H9 (cell line): ENCODE measurements around the gene SRP54. TPM values are rescaled to one million over a fixed set of nuclear protein-coding genes. Genes with fewer than 3 reads are reported as not detected.

Experiments used
- DNase-seq: peaks from one replicate; pipeline ENCODE4 v3.0.0-alpha.2; 2017
- H2AFZ ChIP-seq: one replicate; pipeline ENCODE4 v1.6.1; 2013; ENCODE audit warnings: mild to moderate bottlenecking, low read length, control low read depth, moderate library complexity
- H2AK5ac ChIP-seq: 2 replicates; pipeline ENCODE4 v1.6.1; 2013; ENCODE audit warnings: low read length, control low read depth, mixed read lengths; ENCODE audit not compliant: insufficient read length
- H2BK120ac ChIP-seq: one replicate; pipeline ENCODE4 v1.6.1; 2013; ENCODE audit warnings: low read depth, mild to moderate bottlenecking, low read length, control low read depth, inconsistent platforms; ENCODE audit not compliant: poor library complexity, severe bottlenecking
- H2BK12ac ChIP-seq: 2 replicates; pipeline ENCODE4 v1.6.1; 2013; ENCODE audit warnings: low read length, control low read depth, mixed read lengths, low read depth; ENCODE audit not compliant: insufficient read length
- H2BK15ac ChIP-seq: 2 replicates; pipeline ENCODE4 v1.6.1; 2013; ENCODE audit warnings: low read depth, low read length, control low read depth
- H2BK20ac ChIP-seq: one replicate; pipeline ENCODE4 v1.6.1; 2013; ENCODE audit warnings: low read depth, mild to moderate bottlenecking, low read length, control low read depth, inconsistent platforms; ENCODE audit not compliant: poor library complexity, severe bottlenecking
- H2BK5ac ChIP-seq: 2 replicates; pipeline ENCODE4 v1.6.1; 2013; ENCODE audit warnings: low read length, control low read depth, mixed read lengths; ENCODE audit not compliant: insufficient read length
- H3K14ac ChIP-seq: 2 replicates; pipeline ENCODE4 v1.6.1; 2013; ENCODE audit warnings: low read length, control low read depth; ENCODE audit not compliant: insufficient read depth
- H3K18ac ChIP-seq: 2 replicates; pipeline ENCODE4 v1.6.1; 2013; ENCODE audit warnings: low read depth, mild to moderate bottlenecking, mixed read lengths, low read length, control low read depth; ENCODE audit not compliant: insufficient read length
- H3K23ac ChIP-seq: 2 replicates; pipeline ENCODE4 v1.6.1; 2013; ENCODE audit warnings: low read length, control low read depth, mixed read lengths, low read depth; ENCODE audit not compliant: insufficient read length
- H3K23me2 ChIP-seq: 2 replicates; pipeline ENCODE4 v1.6.1; 2013; ENCODE audit warnings: low read depth, mild to moderate bottlenecking, mixed read lengths, low read length, control low read depth; ENCODE audit not compliant: insufficient read length, poor library complexity, severe bottlenecking
- H3K27ac ChIP-seq: 2 replicates; pipeline ENCODE4 v1.5.1; 2013; ENCODE audit warnings: low read length, control low read depth, mixed read lengths, low read depth; ENCODE audit not compliant: insufficient read length
- H3K27me3 ChIP-seq: 2 replicates; pipeline ENCODE4 v1.6.1; 2013; ENCODE audit warnings: low read length, control low read depth, inconsistent platforms; ENCODE audit not compliant: insufficient read depth
- H3K4ac ChIP-seq: 2 replicates; pipeline ENCODE4 v1.6.1; 2013; ENCODE audit warnings: low read depth, mild to moderate bottlenecking, control low read depth, inconsistent platforms, low read length, moderate library complexity
- H3K4me1 ChIP-seq: 2 replicates; pipeline ENCODE4 v1.6.1; 2013; ENCODE audit warnings: low read length, control low read depth, inconsistent platforms; ENCODE audit not compliant: insufficient read depth
- H3K4me2 ChIP-seq: 2 replicates; pipeline ENCODE4 v1.6.1; 2013; ENCODE audit warnings: low read length, control low read depth, mixed read lengths; ENCODE audit not compliant: insufficient read length, insufficient read depth
- H3K56ac ChIP-seq: 2 replicates; pipeline ENCODE4 v1.6.1; 2013; ENCODE audit warnings: low read depth, mild to moderate bottlenecking, mixed read lengths, low read length, control low read depth; ENCODE audit not compliant: insufficient read length
- H3K79me1 ChIP-seq: 2 replicates; pipeline ENCODE4 v1.6.1; 2013; ENCODE audit warnings: low read depth, mild to moderate bottlenecking, moderate library complexity, low read length, control low read depth, inconsistent platforms; ENCODE audit not compliant: insufficient read depth, poor library complexity, severe bottlenecking
- H3K79me2 ChIP-seq: 2 replicates; pipeline ENCODE4 v1.6.1; 2013; ENCODE audit warnings: low read length, control low read depth, inconsistent platforms; ENCODE audit not compliant: insufficient read depth
- H3K9ac ChIP-seq: 2 replicates; pipeline ENCODE4 v1.6.1; 2013; ENCODE audit warnings: low read length, control low read depth, mixed read lengths; ENCODE audit not compliant: insufficient read length; ENCODE audit errors: extremely low read depth
- H3K9me3 ChIP-seq: one replicate; pipeline ENCODE4 v1.6.1; 2013; ENCODE audit warnings: low read depth, low read length, inconsistent platforms; ENCODE audit not compliant: control insufficient read depth
- H3T11ph ChIP-seq: one replicate; pipeline ENCODE4 v1.6.1; 2013; ENCODE audit warnings: mild to moderate bottlenecking, low read length, control low read depth, inconsistent platforms
- H4K20me1 ChIP-seq: one replicate; pipeline ENCODE4 v1.6.1; 2013; ENCODE audit not compliant: control insufficient read depth, insufficient read length, insufficient read depth
- H4K5ac ChIP-seq: 2 replicates; pipeline ENCODE4 v1.6.1; 2013; ENCODE audit warnings: low read depth, mild to moderate bottlenecking, mixed read lengths, low read length, control low read depth; ENCODE audit not compliant: insufficient read length
- H4K8ac ChIP-seq: replicated peaks from 2 replicates; pipeline ENCODE4 v1.6.1; 2013; ENCODE audit warnings: low read length, control low read depth, mixed read lengths, low read depth; ENCODE audit not compliant: insufficient read length
- H4K91ac ChIP-seq: 2 replicates; pipeline ENCODE4 v1.6.1; 2013; ENCODE audit warnings: low read depth, mild to moderate bottlenecking, moderate library complexity, mixed read lengths, low read length, control low read depth; ENCODE audit not compliant: insufficient read length
- H3K27ac Mint-ChIP-seq, 3 experiments: 2 replicates in 2 of 3; 3 replicates in 1 of 3; pipeline ENCODE4 v1.8.0; 2020 to 2021; ENCODE audit warnings: mixed read lengths in 3 of 3, mild to moderate bottlenecking in 1 of 3, moderate library complexity in 1 of 3
- H3K27me3 Mint-ChIP-seq: 2 replicates; pipeline ENCODE4 v1.8.0; 2021; ENCODE audit warnings: low read depth, mild to moderate bottlenecking, moderate library complexity, mixed read lengths
- H3K36me3 Mint-ChIP-seq, 3 experiments: 2 replicates in 2 of 3; 3 replicates in 1 of 3; pipeline ENCODE4 v1.8.0; 2020 to 2021; ENCODE audit warnings: low read depth in 3 of 3, mixed read lengths in 3 of 3; ENCODE audit not compliant: insufficient read depth in 1 of 3
- H3K4me1 Mint-ChIP-seq, 2 experiments: 2 replicates each; pipeline ENCODE4 v1.8.0; 2020; ENCODE audit warnings: mixed read lengths in 2 of 2
- H3K4me3 Mint-ChIP-seq, 2 experiments: 2 replicates in 1 of 2; 3 replicates in 1 of 2; pipeline ENCODE4 v1.8.0; 2020 to 2021; ENCODE audit warnings: mild to moderate bottlenecking in 2 of 2, mixed read lengths in 2 of 2, moderate library complexity in 1 of 2
- H3K9me3 Mint-ChIP-seq, 2 experiments: 2 replicates in 1 of 2; 3 replicates in 1 of 2; pipeline ENCODE4 v1.8.0; 2020; ENCODE audit warnings: mild to moderate bottlenecking in 2 of 2, mixed read lengths in 2 of 2, moderate library complexity in 1 of 2
- WGBS: extraction: QIAGEN DNeasy Blood & Tissue Kit; methylation state at CpG from one replicate; pipeline ENCODE4 v1.1.7; 2013; ENCODE audit warnings: missing lambda C conversion rate, low lambda C conversion rate, mixed read lengths; ENCODE audit not compliant: insufficient read length; ENCODE audit errors: extremely low coverage; 5-methylcytosine and 5-hydroxymethylcytosine counted together
- total RNA-seq: library from RNA; stranded (reverse); gene quantifications from 2 replicates; pipeline ENCODE4 v1.2.1, GENCODE V29; 2021
- TF ChIP-seq, protein P1 (sequence below): fragments of 200-600 bp; sonication (generic); conservative IDR thresholded peaks from 3 replicates; pipeline ENCODE4 v1.8.0; 2021; ENCODE audit warnings: antibody characterized with exemption, mild to moderate bottlenecking

The SRP54 gene
- total RNA-seq, 1 experiment from 2014 or later = 57.7 TPM

DNA sequence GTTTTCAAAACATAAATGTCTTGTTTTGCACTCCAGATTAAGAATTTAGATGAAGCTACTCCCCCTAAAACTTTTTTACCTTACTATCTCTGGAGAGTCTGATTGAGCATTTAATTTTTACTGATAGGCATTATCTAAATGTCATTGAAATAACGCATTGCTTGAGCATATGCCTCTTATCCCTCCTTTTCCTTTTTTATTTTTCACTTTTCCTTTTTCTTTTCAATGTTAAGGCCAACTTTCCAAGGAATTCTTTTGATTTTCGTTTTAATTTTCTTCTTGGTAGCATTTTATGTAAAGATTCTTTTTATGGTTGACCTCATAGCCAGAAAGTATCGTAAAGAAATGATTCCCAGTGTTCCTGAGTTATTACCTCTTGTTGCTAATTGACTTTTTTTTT, 2.9 kb downstream of the SRP54 start:
- Histone ChIP-seq H3K9ac (no peak overlapping the region), H3K18ac (no peak overlapping the region), H3K4me1 (no peaks in the 10 kb centered on the region), H4K91ac (no peak overlapping the region), H3K23ac (no peak overlapping the region), H2BK5ac (no peak overlapping the region), H3K79me2 (peaks cover 10% of the 10 kb centered on the region; the same call in 1 of the 2 replicates), H3K56ac (no peak overlapping the region), H2BK12ac (no peak overlapping the region), H2BK15ac (no peak overlapping the region), H3K23me2 (peaks cover 13% of the 10 kb centered on the region), H3K14ac (no peak overlapping the region), H2BK120ac (no peak overlapping the region), H2BK20ac (no peak overlapping the region), H3K79me1 (peaks cover 5% of the 10 kb centered on the region), H4K20me1 (no peaks in the 10 kb centered on the region), H3K9me3 (no peaks in the 10 kb centered on the region), H4K8ac (no peak overlapping the region), H2AK5ac (no peak overlapping the region), H3K27ac (no peak overlapping the region), H3K4ac (no peak overlapping the region), H3K27me3 (no peaks in the 10 kb centered on the region), H3K4me2 (no peak overlapping the region), H2AFZ (no peak overlapping the region), H4K5ac (no peak overlapping the region), H3T11ph (no peak overlapping the region)
- Mint-ChIP-seq H3K36me3 (no peaks in the 10 kb centered on the region; a peak in 2 of 7 replicates), H3K27ac (no peak overlapping the region), H3K4me1 (peaks cover 2 to 3% of the 10 kb centered on the region in 2 experiments), H3K9me3 (no peaks in the 10 kb centered on the region), H3K4me3 (no peak overlapping the region; a peak in 1 of 5 replicates), H3K27me3 (no peaks in the 10 kb centered on the region)
- TF ChIP-seq, protein P1, sequence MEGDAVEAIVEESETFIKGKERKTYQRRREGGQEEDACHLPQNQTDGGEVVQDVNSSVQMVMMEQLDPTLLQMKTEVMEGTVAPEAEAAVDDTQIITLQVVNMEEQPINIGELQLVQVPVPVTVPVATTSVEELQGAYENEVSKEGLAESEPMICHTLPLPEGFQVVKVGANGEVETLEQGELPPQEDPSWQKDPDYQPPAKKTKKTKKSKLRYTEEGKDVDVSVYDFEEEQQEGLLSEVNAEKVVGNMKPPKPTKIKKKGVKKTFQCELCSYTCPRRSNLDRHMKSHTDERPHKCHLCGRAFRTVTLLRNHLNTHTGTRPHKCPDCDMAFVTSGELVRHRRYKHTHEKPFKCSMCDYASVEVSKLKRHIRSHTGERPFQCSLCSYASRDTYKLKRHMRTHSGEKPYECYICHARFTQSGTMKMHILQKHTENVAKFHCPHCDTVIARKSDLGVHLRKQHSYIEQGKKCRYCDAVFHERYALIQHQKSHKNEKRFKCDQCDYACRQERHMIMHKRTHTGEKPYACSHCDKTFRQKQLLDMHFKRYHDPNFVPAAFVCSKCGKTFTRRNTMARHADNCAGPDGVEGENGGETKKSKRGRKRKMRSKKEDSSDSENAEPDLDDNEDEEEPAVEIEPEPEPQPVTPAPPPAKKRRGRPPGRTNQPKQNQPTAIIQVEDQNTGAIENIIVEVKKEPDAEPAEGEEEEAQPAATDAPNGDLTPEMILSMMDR = no peak
- no peak for DNase-seq
- no CpG with 5 or more reads among the region's 3 CpGs for WGBS
